ENCODE measurements around the gene DOCK7.

The DOCK7 gene

DNA sequence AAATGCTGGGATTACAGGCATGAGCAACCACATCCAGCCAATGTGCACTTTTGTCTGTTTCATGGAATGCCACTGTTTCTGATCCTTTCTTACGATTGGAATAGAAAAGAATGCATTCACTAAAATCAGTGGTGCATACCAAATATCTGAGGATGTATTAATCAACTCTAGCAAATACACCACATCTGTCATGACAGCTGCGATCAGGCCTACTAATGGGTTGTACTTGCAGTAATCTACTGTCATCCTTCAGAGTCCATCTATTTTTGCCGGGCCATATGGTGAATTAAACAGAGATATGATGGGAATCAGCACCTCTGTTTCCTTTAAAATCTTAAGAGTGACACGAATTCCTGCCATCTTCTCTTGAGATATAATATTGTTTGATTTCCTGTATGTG, 259.8 kb downstream of the DOCK7 start:
- Histone ChIP-seq H3K36me3 (no peaks in the 10 kb centered on the region), H3K4me1 (peaks cover 6 to 24% (median 14%) of the 10 kb centered on the region in 10 experiments; a peak in 18 of 20 replicates), H3K27me3 (no peaks in the 10 kb centered on the region), H4K20me1 (no peaks in the 10 kb centered on the region; a peak in 1 of 22 replicates), H3K27ac (no peak overlapping the region), H3K4me2 (no peak overlapping the region), H3K9me3 (replicated peaks in 1 of 11) (no peaks in the 10 kb centered on the region), H3K4me3 (no peak overlapping the region), H3K9ac (no peak overlapping the region)
- TF ChIP-seq Cebpa-rat (IDR thresholded peaks at IDR 0.05): no peak

DNA sequence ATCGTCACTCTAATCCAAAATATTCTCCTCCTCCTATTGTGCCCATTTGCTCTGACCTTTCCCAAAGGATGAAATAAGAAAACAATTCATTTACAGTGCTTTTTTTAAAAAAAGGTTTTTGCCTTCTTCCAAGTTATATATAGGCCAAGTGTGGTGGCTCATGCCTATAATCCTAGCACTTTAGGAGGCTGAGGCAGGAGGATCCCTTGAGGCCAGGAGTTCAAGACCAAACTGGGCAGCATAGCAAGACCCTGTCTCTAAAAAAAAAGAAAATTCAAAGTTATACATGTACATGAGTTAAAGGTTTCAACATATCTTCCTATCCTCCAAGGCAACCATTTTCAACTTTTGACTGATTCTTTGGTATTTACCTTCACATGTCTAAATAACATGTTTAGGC, 261.4 kb downstream of the DOCK7 start:
- H3K4me3 ChIP-seq: no peak overlapping the region
- no peak overlapping the region; a peak in 1 of 22 replicates for H3K4me2 ChIP-seq
- no peak for TF ChIP-seq Cebpa-rat (IDR thresholded peaks at IDR 0.05)
- no peaks in the 10 kb centered on the region; a peak in 1 of 22 replicates for H4K20me1 ChIP-seq
- H3K9me3 ChIP-seq (replicated peaks in 1 of 11): no peaks in the 10 kb centered on the region
- H3K36me3 ChIP-seq: no peaks in the 10 kb centered on the region
- no peak overlapping the region for H3K27ac ChIP-seq
- no peaks in the 10 kb centered on the region for H3K27me3 ChIP-seq
- H3K9ac ChIP-seq: no peak overlapping the region
- peaks cover 6 to 24% (median 14%) of the 10 kb centered on the region in 10 experiments; a peak in 18 of 20 replicates for H3K4me1 ChIP-seq

DNA sequence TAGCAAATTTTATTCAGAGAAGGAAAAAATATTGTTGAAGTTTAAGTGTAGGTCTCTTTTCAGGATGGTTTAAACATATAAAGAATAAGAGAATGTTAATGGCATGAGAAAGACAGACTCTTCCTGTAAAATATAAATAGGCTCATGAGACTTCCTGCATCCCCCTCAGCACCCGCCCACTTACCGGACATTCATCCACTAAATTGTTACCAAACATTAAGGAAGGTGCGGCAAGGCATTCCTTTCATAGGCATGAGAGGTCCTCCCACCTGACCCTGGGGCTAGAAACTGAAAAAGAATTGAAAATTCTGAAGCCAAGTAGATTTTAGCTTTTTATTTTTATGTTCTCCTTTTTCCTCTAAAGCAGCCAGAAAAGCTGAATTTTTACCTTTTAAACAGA, 261.9 kb downstream of the DOCK7 start:
- Histone ChIP-seq H3K4me2 (peak overlapping the region in 10 of 11 experiments; percentile 4 to 59 (median 45); a peak in 15 of 22 replicates), H3K9me3 (replicated peaks in 1 of 11) (no peaks in the 10 kb centered on the region), H3K4me1 (peaks cover 6 to 24% (median 14%) of the 10 kb centered on the region in 10 experiments; a peak in 18 of 20 replicates), H3K9ac (no peak overlapping the region), H4K20me1 (no peaks in the 10 kb centered on the region; a peak in 1 of 22 replicates), H3K27ac (no peak overlapping the region), H3K4me3 (no peak overlapping the region), H3K36me3 (no peaks in the 10 kb centered on the region), H3K27me3 (no peaks in the 10 kb centered on the region)
- TF ChIP-seq Cebpa-rat (IDR thresholded peaks at IDR 0.05): no peak

DNA sequence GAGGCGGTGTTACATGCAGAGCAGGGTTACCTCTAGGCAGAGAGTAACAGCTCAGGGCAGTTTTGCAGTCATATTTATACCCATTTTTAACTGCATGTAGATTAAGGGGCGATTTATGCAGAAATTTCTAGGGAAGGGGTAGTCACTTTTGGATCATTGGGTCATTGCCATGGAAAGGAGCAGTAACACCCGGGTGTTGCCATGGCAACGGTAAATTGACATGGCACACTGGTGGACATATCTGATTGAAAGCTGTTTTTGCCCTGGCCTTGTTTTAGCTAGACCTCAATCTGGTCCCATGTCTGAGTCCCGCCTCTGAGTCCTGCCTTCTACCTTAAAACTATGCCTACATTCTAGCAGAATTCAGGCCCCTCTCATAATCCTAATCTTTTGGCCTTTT, 263.1 kb downstream of the DOCK7 start:
- no peak for TF ChIP-seq Cebpa-rat (IDR thresholded peaks at IDR 0.05)
- Histone ChIP-seq H3K9ac (no peak overlapping the region), H4K20me1 (no peaks in the 10 kb centered on the region; a peak in 1 of 22 replicates), H3K4me1 (peaks cover 6 to 24% (median 12%) of the 10 kb centered on the region in 10 experiments; a peak in 18 of 20 replicates), H3K36me3 (no peaks in the 10 kb centered on the region), H3K27ac (peak overlapping the region in 1 of 11 experiments; percentile 9; a peak in 1 of 22 replicates), H3K9me3 (replicated peaks in 1 of 11) (no peaks in the 10 kb centered on the region), H3K4me2 (peak overlapping the region in 4 of 11 experiments; percentile 10 to 59 (median 34); a peak in 7 of 22 replicates), H3K4me3 (no peak overlapping the region), H3K27me3 (no peaks in the 10 kb centered on the region)

DNA sequence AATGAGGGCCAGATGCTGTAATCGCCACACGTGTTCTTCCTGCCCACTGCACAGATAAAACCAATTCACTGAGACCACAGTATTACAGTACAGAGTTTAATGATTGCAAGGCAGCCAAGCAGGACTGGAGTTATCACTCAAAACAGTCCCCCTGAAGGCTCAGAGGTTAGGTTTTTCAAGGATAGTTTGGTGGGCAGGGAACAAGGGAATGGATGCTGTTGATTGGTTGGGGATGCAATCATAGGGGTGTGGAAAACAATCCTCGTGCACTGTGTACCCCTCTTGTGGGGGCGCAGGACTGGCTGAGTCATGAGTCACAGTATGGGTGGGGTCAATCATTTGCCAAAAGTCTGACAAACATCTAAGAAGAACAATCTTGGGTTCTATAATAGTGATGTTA, 263.8 kb downstream of the DOCK7 start:
- Histone ChIP-seq H3K27ac (no peak overlapping the region), H3K9ac (no peak overlapping the region), H3K4me1 (peaks cover 6 to 24% (median 12%) of the 10 kb centered on the region in 10 experiments; a peak in 18 of 20 replicates), H3K27me3 (no peaks in the 10 kb centered on the region), H4K20me1 (no peaks in the 10 kb centered on the region; a peak in 1 of 22 replicates), H3K36me3 (no peaks in the 10 kb centered on the region), H3K9me3 (replicated peaks in 1 of 11) (no peaks in the 10 kb centered on the region), H3K4me3 (no peak overlapping the region), H3K4me2 (peak overlapping the region in 3 of 11 experiments; percentile 6 to 59 (median 41); a peak in 2 of 22 replicates)
- no peak for TF ChIP-seq Cebpa-rat (IDR thresholded peaks at IDR 0.05)

DNA sequence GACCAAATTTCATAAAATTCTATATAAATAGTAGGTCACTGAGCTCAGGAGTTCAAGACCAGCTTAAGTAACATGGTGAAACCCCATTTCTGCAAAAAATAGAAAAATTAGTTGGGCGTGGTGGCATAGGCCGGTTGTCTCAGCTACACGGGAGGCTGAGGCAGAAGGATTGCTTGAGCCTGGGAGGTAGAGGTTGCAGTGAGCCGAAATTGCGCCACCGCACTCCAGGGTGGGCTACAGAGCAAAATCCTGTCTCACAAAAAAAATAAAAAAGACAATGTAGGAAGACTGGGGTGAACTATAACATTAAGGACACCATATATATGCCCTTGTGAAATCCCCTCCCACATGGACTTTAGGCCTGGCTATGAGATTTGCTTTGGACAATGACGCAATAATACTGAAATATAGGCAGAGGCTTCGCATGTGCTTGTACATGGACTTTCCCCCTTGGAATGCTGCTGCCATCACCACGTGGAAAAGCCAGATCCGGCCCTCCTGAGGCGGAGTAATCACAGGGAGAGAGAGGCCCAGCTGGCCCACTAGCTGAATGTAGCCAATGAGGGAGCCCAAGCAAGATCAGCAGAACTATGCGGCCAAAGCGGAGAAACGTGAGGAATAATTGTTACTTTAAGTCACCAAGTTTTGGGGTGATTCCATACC, 264.5 kb downstream of the DOCK7 start:
- Histone ChIP-seq H3K36me3 (no peaks in the 10 kb centered on the region), H3K4me1 (peaks cover 6 to 24% (median 12%) of the 10 kb centered on the region in 10 experiments; a peak in 18 of 20 replicates), H3K4me3 (no peak overlapping the region), H3K4me2 (no peak overlapping the region), H3K9me3 (replicated peaks in 1 of 11) (no peaks in the 10 kb centered on the region), H4K20me1 (no peaks in the 10 kb centered on the region; a peak in 1 of 22 replicates), H3K27me3 (no peaks in the 10 kb centered on the region), H3K9ac (no peak overlapping the region), H3K27ac (no peak overlapping the region)
- TF ChIP-seq Cebpa-rat (IDR thresholded peaks at IDR 0.05): peak in 3 of 11 experiments; percentile 51 to 80 (median 58); a peak in 4 of 22 replicates

DNA sequence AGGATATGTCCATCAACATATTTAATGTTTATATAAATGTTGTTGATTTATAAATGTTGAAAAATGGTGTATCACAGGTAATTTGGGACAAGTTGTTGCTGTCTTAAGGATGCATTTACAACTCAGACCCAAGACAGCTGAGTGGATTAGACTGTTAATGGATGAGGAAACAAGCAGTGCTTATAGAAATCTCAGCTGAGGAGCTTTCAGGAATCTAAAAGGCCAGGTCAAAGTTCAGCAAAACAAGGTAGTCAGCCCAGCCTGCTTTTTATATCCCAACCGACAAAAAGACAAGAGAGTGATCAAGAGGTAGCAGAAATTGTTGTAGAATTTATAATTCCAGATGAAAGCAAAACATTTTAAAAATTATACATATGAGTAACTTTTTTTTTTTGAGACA, 268.0 kb downstream of the DOCK7 start:
- no peak overlapping the region for H3K4me2 ChIP-seq
- no peak for TF ChIP-seq Cebpa-rat (IDR thresholded peaks at IDR 0.05)
- H3K4me1 ChIP-seq: peaks cover 0 to 9% (median 2%) of the 10 kb centered on the region in 10 experiments; a peak in 9 of 20 replicates
- H3K4me3 ChIP-seq: no peak overlapping the region
- no peak overlapping the region for H3K27ac ChIP-seq
- H3K9me3 ChIP-seq (replicated peaks in 1 of 11): no peaks in the 10 kb centered on the region
- H3K9ac ChIP-seq: no peak overlapping the region
- H4K20me1 ChIP-seq: no peaks in the 10 kb centered on the region; a peak in 1 of 22 replicates
- H3K36me3 ChIP-seq: no peaks in the 10 kb centered on the region
- no peaks in the 10 kb centered on the region for H3K27me3 ChIP-seq

DNA sequence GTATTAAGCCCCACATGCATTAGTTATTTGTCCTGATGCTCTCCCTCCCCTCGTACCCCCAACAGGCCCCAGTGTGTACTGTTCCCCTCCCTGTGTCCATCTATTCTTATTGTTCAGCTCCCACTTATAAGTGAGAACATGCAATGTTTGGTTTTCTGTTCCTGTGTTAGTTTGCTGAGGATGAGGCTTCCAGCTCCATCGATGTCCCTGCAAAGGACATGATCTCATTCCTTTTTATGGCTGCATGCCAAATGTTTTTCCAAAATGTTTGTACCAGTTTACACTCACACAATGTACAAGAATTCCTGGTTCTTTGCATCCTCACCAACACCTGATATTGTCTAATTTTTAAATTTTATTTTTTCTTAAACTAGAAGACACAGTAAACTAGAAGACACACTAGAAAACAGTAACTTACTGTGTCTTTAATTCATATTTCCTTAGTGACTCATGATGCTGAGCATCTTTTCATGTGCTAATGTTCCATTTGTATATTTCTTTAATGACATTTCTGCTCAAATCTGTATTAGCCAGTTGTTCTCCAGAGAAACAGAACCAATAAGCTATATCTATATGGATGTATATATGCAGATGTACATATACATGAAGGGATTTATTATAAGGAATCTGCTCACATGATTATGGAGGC, 270.7 kb downstream of the DOCK7 start:
- no peaks in the 10 kb centered on the region for H3K36me3 ChIP-seq
- no peaks in the 10 kb centered on the region for H3K27me3 ChIP-seq
- H3K4me2 ChIP-seq: no peak overlapping the region
- H4K20me1 ChIP-seq: no peaks in the 10 kb centered on the region
- H3K9ac ChIP-seq: no peak overlapping the region
- no peak for TF ChIP-seq Cebpa-rat (IDR thresholded peaks at IDR 0.05)
- no peak overlapping the region for H3K4me3 ChIP-seq
- no peak overlapping the region for H3K27ac ChIP-seq
- H3K9me3 ChIP-seq (replicated peaks in 1 of 11): no peaks in the 10 kb centered on the region
- no peaks in the 10 kb centered on the region for H3K4me1 ChIP-seq

DNA sequence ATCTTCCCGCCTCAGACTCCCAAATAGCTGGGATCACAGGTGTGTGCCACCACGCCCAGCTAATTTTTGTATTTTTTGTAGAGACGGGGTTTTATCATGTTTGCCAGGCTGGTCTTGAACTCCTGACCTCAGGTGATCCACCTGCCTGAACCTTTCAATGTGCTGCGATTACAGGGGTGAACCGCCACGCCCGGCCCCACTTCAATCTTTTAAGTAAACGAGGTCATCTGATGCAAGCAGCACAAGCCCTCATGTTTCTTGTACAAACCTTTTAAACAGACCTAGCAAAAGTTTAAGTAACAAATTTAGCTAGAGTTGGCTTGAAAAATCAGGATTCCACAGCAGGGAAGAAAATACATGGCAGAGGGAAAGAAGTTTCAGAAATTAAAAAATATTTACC, 272.5 kb downstream of the DOCK7 start:
- Histone ChIP-seq H3K9me3 (replicated peaks in 1 of 11) (no peaks in the 10 kb centered on the region), H3K9ac (no peak overlapping the region), H4K20me1 (no peaks in the 10 kb centered on the region), H3K4me3 (no peak overlapping the region), H3K27ac (no peak overlapping the region), H3K4me1 (no peaks in the 10 kb centered on the region), H3K36me3 (no peaks in the 10 kb centered on the region), H3K27me3 (no peaks in the 10 kb centered on the region), H3K4me2 (no peak overlapping the region)
- no peak for TF ChIP-seq Cebpa-rat (IDR thresholded peaks at IDR 0.05)
